Measurements from ENCODE around the gene OTOF. TPM values are rescaled to one million over a fixed set of nuclear protein-coding genes. Genes with fewer than 3 reads are reported as not detected.

The OTOF gene
- polyA plus RNA-seq, 4 donors, result 0.07 to 0.27 (median 0.20) TPM

- no peak for DNase-seq (ENCODE audit: low read depth in 4 of 4, low spot score in 3 of 4)
Observed at GRCh38 chr2:26466662-26467310, 11.1 kb downstream of the OTOF start.

DNA sequence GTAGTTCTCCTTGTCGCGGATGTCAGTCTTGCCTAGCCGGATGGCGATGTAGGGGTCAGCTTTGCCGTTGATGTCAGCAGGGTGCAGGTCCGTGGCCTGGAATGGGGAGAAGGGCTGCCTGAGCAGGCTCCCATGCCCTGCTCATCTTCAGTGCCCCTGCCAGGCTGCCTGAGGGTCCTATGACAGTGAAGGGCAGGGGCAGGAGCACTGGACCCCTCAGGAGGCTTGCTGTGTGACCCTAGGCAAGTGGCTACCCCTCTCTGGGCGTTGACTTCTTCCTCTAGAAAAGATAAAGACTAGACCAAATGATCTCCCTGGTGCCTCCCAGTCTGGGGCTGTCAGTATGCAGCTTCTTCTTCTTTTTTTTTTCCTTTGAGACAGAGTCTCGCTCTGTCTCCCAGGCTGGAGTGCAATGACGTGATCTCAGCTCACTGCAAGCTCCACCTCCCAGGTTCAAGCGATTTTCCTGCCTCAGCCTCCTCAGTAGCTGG lies 11.9 kb downstream of the OTOF start:
- DNase-seq (ENCODE audit: low read depth in 4 of 4, low spot score in 3 of 4), result no peak

- DNase-seq (ENCODE audit: low read depth in 4 of 4, low spot score in 3 of 4), result no peak
Observed at GRCh38 chr2:26465266-26465925, 12.5 kb downstream of the OTOF start.

GRCh38 chr2:26464390-26465265 lies 13.3 kb downstream of the OTOF start:
- DNase-seq (ENCODE audit: low read depth in 4 of 4, low spot score in 3 of 4), result no peak

- DNase-seq (ENCODE audit: low read depth in 4 of 4, low spot score in 3 of 4), result no peak
Observed at GRCh38 chr2:26463244-26464192, 14.4 kb downstream of the OTOF start.

DNA sequence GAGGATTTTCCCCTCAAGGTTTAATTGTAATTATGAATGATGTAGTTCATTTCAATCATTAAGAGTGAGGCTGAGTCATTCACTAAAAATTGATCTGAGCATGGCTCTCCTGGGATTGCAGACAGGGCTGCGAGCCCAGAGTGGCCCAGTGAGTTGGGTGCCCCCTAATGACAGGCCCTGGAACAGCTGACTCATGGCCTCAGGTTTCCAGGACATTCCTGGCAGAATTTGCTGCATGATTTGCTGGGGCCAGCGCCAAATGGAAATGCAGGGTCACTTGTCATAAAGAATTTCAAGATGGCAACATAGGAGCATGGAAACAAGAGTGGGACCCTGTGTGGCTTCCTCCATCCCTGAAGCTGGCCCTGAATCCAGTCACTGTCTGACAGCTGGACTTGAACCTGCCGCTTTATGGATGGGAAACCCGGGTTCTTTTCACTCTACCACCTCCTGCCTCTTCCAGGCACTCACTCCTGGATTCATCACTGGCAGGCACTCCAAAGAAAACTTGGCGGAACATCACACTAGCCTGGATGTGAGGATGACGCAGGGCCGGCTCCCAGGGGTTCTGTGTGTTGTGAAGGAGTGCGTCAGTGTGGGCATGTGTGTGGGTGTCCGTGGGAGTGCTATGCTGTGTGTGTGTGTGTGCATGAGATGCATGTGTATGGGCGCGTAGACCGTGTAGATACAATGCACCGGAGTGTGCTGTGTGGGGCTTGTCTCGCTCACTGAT lies 15.2 kb downstream of the OTOF start:
- DNase-seq (ENCODE audit: low read depth in 4 of 4, low spot score in 3 of 4), result no peak

DNA sequence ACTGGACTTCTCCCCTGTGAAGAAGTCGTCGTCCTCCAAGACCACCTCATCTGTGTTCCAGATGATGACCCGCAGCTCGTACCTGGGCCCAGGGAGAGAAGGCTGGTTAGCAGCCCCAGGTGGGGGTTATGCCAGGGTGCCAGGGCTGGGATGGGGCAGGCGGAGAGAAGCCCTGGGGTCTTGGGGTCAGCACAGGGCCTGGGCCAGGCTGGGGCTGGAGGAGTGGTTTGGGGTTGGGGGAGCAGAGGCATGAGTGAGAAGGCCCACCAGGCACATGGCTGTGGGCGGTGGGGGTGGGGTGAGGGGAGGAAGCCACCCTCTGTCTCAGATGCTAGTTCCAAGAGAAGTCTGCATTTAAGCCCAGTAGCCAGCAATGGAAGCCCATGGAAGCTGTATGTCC lies 15.8 kb downstream of the OTOF start:
- no peak for DNase-seq (ENCODE audit: low read depth in 4 of 4, low spot score in 3 of 4)

- DNase-seq (ENCODE audit: low read depth in 4 of 4, low spot score in 3 of 4), result no peak
Observed at GRCh38 chr2:26461601-26462023, 16.3 kb downstream of the OTOF start.

DNA sequence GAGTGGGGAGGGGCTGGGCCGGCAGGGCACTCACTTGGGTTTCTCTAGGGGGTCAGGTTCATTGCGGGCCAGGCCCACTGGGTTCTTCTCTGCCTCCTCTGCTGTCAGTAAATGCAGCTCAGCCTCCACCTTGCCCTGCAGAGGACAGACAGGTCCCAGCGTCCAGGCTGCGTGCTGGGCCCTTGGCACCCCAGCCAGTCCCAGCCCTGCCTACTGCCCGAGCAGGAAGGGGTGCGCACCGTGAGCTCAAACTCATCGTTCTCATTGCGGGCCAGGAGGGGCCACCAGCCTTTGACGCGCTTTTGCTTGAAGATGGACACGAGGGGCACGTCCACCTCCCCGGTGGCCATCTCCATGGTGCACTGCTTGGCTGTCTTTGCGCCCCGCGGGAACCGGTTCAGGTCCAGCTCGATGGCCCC lies 17.3 kb downstream of the OTOF start:
- DNase-seq (ENCODE audit: low read depth in 4 of 4, low spot score in 3 of 4), result no peak

GRCh38 chr2:26459991-26460612 lies 17.8 kb downstream of the OTOF start:
- no peak for DNase-seq (ENCODE audit: low read depth in 4 of 4, low spot score in 3 of 4)

DNA sequence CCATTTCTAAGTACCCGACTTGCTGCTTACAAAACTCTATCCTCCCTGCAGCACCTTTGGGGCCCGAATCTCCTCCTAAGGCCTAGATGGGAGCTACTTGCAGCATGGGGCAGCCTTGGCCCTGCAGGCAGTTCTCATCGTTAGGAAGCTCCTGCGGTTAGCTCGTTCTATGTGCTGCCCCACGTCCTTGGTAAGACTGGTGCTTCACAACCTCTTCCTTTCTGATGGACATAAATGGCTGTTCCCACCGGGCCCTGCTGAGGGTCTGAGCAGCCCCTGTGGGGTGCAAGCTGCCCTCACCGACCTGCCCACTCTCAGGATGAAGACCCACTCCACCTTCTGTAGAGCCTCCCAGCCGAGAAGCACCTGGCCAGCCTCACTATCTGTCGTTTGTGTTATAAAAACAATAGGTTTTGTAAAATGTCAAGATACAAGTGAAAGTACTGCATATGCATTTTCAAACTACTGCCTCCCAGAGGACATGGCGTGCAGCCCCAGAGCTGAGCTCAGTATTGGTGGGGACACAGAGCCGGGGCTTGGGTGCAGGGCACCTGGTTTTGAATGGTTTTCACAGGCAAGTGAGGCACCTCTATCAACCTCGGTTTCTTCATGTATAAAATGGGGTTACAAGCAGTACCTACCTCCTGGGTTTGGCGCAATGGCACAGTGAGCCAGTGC lies 19.4 kb downstream of the OTOF start:
- DNase-seq (ENCODE audit: low read depth in 4 of 4, low spot score in 3 of 4), result no peak

DNA sequence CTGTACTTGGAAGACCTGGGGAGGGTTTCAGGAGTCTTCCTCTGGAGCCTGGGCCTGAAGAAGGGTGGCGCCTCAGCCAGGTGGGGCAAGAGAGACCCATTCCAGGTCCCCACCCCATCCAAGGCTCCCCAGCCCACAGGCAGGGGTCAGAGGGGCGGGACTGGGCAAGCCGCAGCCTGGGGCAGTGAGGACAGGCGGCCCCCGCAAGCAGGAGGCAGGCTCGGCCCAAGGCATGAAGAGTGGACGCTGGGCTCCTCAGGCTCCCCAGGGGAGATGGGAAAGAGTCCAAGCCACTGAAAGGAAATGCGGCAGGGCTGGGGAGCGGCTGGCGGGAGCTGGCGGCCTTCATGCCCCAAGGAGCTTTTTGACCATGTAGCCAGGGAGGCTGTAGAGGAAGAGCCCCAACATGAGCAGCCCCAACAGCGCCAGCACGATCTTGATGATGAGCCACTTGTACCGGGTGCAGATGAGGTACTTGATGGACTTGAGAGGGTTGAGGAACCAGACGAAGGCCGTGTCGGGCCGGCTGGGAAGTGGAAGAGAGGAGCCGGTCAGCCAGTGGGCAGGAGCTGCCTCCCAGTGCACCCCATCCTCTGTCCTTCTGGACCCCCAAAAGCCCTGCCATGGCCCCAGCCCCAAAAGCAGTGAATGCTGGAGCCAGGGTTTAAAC lies 20.1 kb downstream of the OTOF start:
- no peak for DNase-seq (ENCODE audit: low read depth in 4 of 4, low spot score in 3 of 4)

DNA sequence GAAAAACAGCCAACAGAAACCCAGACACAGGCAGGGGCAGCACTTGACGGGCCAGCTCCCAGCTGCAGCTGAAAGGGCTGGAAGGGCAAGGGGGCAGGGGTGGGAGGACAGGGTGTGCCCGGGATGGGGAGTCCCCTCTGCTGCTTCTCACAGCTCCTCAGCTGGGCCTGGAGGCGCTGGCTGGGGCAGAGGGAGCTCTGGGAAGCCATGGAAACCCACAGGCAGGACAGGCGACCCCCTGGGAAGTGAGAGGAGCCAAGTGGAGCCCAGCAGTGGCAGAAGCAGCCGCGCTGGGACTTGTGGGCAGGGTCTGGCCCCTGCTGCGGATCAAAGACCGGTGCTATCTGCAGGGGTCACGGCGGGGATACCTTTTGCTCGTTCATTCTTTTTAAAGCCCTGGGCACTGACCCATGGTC lies 20.7 kb downstream of the OTOF start:
- DNase-seq (ENCODE audit: low read depth in 4 of 4, low spot score in 3 of 4), result no peak

DNA sequence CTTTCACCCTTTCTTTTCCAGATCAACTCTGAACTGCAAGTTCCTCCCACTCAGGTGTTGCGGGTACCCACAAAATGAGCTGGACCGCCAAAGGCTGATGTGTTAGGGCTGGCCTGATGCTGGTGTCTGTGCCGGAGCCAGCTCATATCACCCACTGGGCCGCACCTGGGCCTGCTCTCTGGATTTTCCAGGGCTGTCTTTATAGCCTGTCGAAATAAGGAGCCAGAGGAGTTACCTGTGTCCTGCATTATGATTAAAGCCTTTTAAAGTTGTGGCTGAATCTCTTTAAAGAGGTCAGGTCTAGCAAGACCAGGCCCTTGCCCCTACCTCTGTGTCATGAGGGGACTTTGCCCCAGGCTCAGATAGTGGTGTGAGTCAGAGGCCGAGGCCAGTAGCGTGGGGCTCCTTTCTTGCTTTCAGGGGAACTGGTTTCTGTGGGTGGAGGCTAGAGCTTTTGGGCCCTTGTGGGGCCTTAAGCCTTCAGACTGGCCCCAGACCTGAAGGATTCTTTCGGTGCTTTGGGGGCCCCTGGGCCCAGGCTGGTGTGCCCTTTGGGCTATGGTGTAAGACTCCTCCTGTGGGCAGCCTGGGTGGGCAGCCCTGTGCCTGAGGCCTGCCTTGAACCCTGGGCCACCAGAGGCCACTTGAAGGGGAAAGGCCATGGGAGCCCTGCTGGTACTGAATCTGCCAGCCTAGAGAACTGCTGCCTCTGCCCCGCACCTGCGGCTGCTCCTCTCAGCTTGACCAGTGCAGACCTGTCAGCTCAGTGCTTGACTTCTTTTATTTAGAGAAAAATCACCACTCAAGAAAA lies 21.3 kb downstream of the OTOF start:
- DNase-seq (ENCODE audit: low read depth in 4 of 4, low spot score in 3 of 4), result no peak

DNA sequence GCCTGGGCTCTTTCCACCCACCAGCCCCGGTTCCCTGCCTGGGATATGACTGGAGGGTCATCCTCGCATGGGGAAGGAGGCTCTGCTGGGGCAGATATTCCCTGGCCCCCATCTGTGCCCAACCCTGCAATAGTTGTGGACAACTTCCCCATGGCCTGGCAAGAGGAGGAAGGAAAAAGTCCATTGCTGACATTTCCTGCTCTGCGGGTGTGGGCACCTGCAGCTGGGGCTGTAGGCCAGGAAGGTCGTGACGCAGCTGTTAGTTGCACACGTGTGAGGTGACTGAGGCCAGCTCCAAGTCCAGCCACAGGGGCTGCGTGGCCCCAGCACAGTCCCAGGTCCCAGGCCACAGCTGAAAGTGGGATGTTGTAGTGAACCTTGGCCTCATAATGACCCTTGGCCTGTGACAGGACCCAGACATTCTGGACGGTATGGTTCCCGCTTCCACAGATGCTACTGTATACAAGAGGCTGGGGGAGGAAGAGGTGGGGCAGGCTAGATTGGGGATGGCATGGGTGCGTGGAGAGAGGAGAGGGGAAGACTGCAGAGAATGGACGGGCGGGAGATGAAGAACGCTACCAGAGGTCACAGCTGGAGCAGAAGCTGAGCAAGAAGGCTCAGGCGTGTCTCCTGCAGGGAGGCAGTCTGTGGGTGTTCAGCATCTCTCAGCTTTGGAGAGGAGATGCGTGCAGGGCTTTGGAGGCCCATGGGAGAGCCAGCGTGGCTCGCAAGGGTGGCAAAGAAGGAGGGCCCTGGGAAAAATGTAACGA lies 22.1 kb downstream of the OTOF start:
- no peak for DNase-seq (ENCODE audit: low read depth in 4 of 4, low spot score in 3 of 4)

GRCh38 chr2:26455037-26455669 lies 22.8 kb downstream of the OTOF start:
- no peak for DNase-seq (ENCODE audit: low read depth in 4 of 4, low spot score in 3 of 4)
